GM12878 (cell line): Measurements from ENCODE around the gene TPCN1. TPM values are rescaled to one million over a fixed set of nuclear protein-coding genes. Genes with fewer than 3 reads are reported as not detected.

Experiments
- ATAC-seq: fragments of 200-7000 bp; cut with Tn5 transposase; 3 replicates; pipeline ENCODE4 v1.9.1; 2020; ENCODE audit warnings: mild to moderate bottlenecking, moderate library complexity
- BruUV-seq: library from RNA; stranded (reverse); fragments of 400-500 nt; replicated peaks from 2 replicates; lab custom pipeline; 2021; lab: Mats Ljungman, UMichigan
- CTCF ChIA-PET: fragments of 300-600 bp; sonication (Branson Sonifier 250); formaldehyde crosslinking; extraction: SDS; loops from one replicate; lab custom pipeline; 2021; ENCODE audit warnings: inconsistent platforms; lab: Yijun Ruan, JAX
- POLR2A ChIA-PET: fragments of 350-600 bp; formaldehyde crosslinking; extraction: SDS; loops from one replicate; lab custom pipeline; 2021; ENCODE audit warnings: inconsistent platforms; lab: Charles Lee
- RAD21 ChIA-PET: fragments of 300-600 bp; sonication (Branson Sonifier 250); formaldehyde crosslinking; loops from one replicate; lab custom pipeline; 2023; ENCODE audit warnings: antibody characterized with exemption; ENCODE audit not compliant: unreplicated experiment; lab: Charles Lee
- SMC1A ChIA-PET: fragments of 300-600 bp; sonication (Branson Sonifier 250); formaldehyde crosslinking; loops from one replicate; lab custom pipeline; 2023; ENCODE audit not compliant: unreplicated experiment, uncharacterized antibody; lab: Charles Lee
- DNase-seq: peaks from one replicate; pipeline ENCODE4 v3.0.0-alpha.2; 2011; ENCODE audit warnings: low read depth, low spot score
- FAIRE-seq: peaks from 3 replicates; lab custom pipeline; 2011; peaks lifted over from hg19 to GRCh38; lab: Jason Lieb, UNC
- H2AFZ ChIP-seq: 2 replicates; pipeline ENCODE4 v1.6.0; 2011; ENCODE audit warnings: low read depth, low read length, control low read depth; ENCODE audit not compliant: control insufficient read depth
- H3K27ac ChIP-seq: 2 replicates; pipeline ENCODE4 v1.5.1; 2011; ENCODE audit warnings: control low read depth; ENCODE audit not compliant: control insufficient read depth, insufficient read depth
- H3K27me3 ChIP-seq, 2 experiments: replicated peaks in 1 of 2; 2 replicates each; pipeline versions ENCODE4 v1.6.0 to v1.6.1; 2011; ENCODE audit warnings: low read length in 1 of 2; ENCODE audit not compliant: control insufficient read depth in 2 of 2, insufficient read depth in 2 of 2
- H3K36me3 ChIP-seq, 2 experiments: 2 replicates each; pipeline ENCODE4 v1.5.1; 2011; ENCODE audit warnings: low read length in 1 of 2; ENCODE audit not compliant: control insufficient read depth in 2 of 2, insufficient read depth in 2 of 2
- H3K4me1 ChIP-seq: 2 replicates; pipeline ENCODE4 v1.6.1; 2011; ENCODE audit warnings: mild to moderate bottlenecking, low read length, moderate library complexity, mixed read lengths; ENCODE audit not compliant: control insufficient read depth, insufficient read depth
- H3K4me2 ChIP-seq: 2 replicates; pipeline ENCODE4 v1.6.0; 2011; ENCODE audit warnings: control low read depth; ENCODE audit not compliant: control insufficient read depth, insufficient read depth
- H3K4me3 ChIP-seq: fragments of 200-600 bp; sonication (generic); 2 replicates; pipeline ENCODE4 v1.5.1; 2016
- H3K79me2 ChIP-seq: 2 replicates; pipeline ENCODE4 v1.6.0; 2011; ENCODE audit warnings: low read length; ENCODE audit not compliant: control insufficient read depth, insufficient read depth
- H3K9ac ChIP-seq: 2 replicates; pipeline ENCODE4 v1.8.0; 2011; ENCODE audit warnings: low read length, control low read depth, mixed read lengths; ENCODE audit not compliant: control insufficient read depth, insufficient read depth
- H3K9me3 ChIP-seq: replicated peaks from 3 replicates; pipeline ENCODE4 v1.5.1; 2011; ENCODE audit warnings: mild to moderate bottlenecking, low read length; ENCODE audit not compliant: control insufficient read depth, insufficient read depth
- H4K20me1 ChIP-seq: 2 replicates; pipeline ENCODE4 v1.6.0; 2011; ENCODE audit not compliant: control insufficient read depth, insufficient read depth
- CHD2 ChIP-seq: IDR thresholded peaks from 2 replicates; pipeline ENCODE4 v1.6.1; 2011; ENCODE audit warnings: low read depth, low read length, improper control_type of control experiment, borderline replicate concordance
- EED ChIP-seq: sonication (generic); IDR thresholded peaks from 2 replicates; pipeline ENCODE4 v1.6.1; 2016; ENCODE audit warnings: antibody characterized with exemption, low read depth
- EGR1 ChIP-seq, 2 experiments: IDR thresholded peaks; 1 replicate in 1 of 2; 2 replicates in 1 of 2; pipeline ENCODE4 v1.6.1; 2011 to 2012; ENCODE audit warnings: low read depth in 2 of 2, low read length in 2 of 2, borderline replicate concordance in 1 of 2, mild to moderate bottlenecking in 1 of 2, moderate library complexity in 1 of 2
- KAT2A ChIP-seq: conservative IDR thresholded peaks from 2 replicates; pipeline ENCODE4 v1.6.1; 2011; ENCODE audit warnings: low read depth, low read length; ENCODE audit not compliant: control insufficient read depth
- MEF2B ChIP-seq: fragments of 450-650 bp; IDR thresholded peaks from 2 replicates; pipeline ENCODE4 v1.6.1; 2018; ENCODE audit warnings: mild to moderate bottlenecking, moderate library complexity; ENCODE audit not compliant: partially characterized antibody, poor library complexity, severe bottlenecking
- NR2C1 ChIP-seq: fragments of 450-650 bp; IDR thresholded peaks from 2 replicates; pipeline ENCODE4 v1.6.1; 2017; ENCODE audit warnings: antibody characterized with exemption, mild to moderate bottlenecking, moderate library complexity
- PAX8 ChIP-seq: fragments of 450-650 bp; IDR thresholded peaks from 2 replicates; pipeline ENCODE4 v1.6.1; 2017; ENCODE audit warnings: mild to moderate bottlenecking, moderate library complexity
- TCF12 ChIP-seq: IDR thresholded peaks from 2 replicates; pipeline ENCODE4 v1.6.1; 2011; ENCODE audit warnings: low read depth, mild to moderate bottlenecking, low read length
- WRNIP1 ChIP-seq: IDR thresholded peaks from 2 replicates; pipeline ENCODE4 v1.6.1; 2011; ENCODE audit warnings: low read depth, low read length, improper control_type of control experiment, borderline replicate concordance
- ZNF207 ChIP-seq: fragments of 450-650 bp; IDR thresholded peaks from 2 replicates; pipeline ENCODE4 v1.6.1; 2014; ENCODE audit warnings: antibody characterized with exemption, mild to moderate bottlenecking, borderline replicate concordance
- WGBS: methylation state at CpG from one replicate; pipeline ENCODE4 v1.1.6; 2016; ENCODE audit warnings: low lambda C conversion rate; ENCODE audit not compliant: insufficient replicate concordance, insufficient coverage; ENCODE audit errors: missing lambda C conversion rate; 5-methylcytosine and 5-hydroxymethylcytosine counted together
- in situ Hi-C: fragments of 300-500 bp; cut with MboI; formaldehyde crosslinking; loops from 9 replicates; pipeline ENCODE4 v1.14.3; 2018; ENCODE audit warnings: mixed read lengths
- intact Hi-C: fragments of 100-400 bp; cut with micrococcal nuclease; formaldehyde crosslinking; loops from one replicate; pipeline ENCODE4 v1.14.2; 2022; ENCODE audit not compliant: unreplicated experiment
- polyA plus RNA-seq, 11 experiments: library from polyadenylated mRNA; depleted of rRNA in 4 of 11; unstranded in 6 of 11; stranded (reverse) in 5 of 11; fragments of >200 nt; fragmentation: Nextera tagmentation in 4 of 11; fragmentation: Illumina TruSeq in 1 of 11; extraction: Ambion mirVana in 4 of 11; extraction: Trizol in 1 of 11; gene quantifications; 1 replicate in 1 of 11; 2 replicates in 10 of 11; pipeline versions ENCODE4 v1.2.1 to v1.2.3, GENCODE V29; 2011 to 2016; ENCODE audit warnings: inconsistent platforms in 2 of 11, missing spikeins in 2 of 11, low read depth in 1 of 11
- total RNA-seq, 4 experiments: library from RNA; depleted of rRNA in 3 of 4; stranded (reverse); fragments of >200 nt in 3 of 4; fragmentation: Illumina TruSeq in 1 of 4; extraction: Trizol in 1 of 4; gene quantifications; 2 replicates each; pipeline versions ENCODE4 v1.2.1 to v1.2.3, GENCODE V29; 2013 to 2021
- TF ChIP-seq, protein P1 (sequence below): fragments of 450-650 bp; IDR thresholded peaks from 2 replicates; pipeline ENCODE4 v1.6.1; 2017; ENCODE audit warnings: antibody characterized with exemption, mild to moderate bottlenecking, moderate library complexity
- TF ChIP-seq, protein P2 (sequence below): fragments of 450-650 bp; IDR thresholded peaks from 2 replicates; pipeline ENCODE4 v1.6.1; 2016; ENCODE audit warnings: mild to moderate bottlenecking
- TF ChIP-seq, protein P3 (sequence below): fragments of 450-650 bp; IDR thresholded peaks from 2 replicates; pipeline ENCODE4 v1.6.1; 2017; ENCODE audit warnings: mild to moderate bottlenecking, low read depth, inconsistent platforms; ENCODE audit not compliant: poor library complexity, severe bottlenecking
- TF ChIP-seq, protein P4 (sequence below): fragments of 150-350 bp; IDR thresholded peaks from 2 replicates; pipeline ENCODE4 v1.6.1; 2014; ENCODE audit warnings: mild to moderate bottlenecking, low read depth, low read length

The TPCN1 gene
- total and polyA plus RNA-seq, 10 of the 15 experiments (the other 5 are each of a cell fraction or from before 2014, with no cell fraction given), result 0.79 to 30.9 (median 19.4) TPM

DNA sequence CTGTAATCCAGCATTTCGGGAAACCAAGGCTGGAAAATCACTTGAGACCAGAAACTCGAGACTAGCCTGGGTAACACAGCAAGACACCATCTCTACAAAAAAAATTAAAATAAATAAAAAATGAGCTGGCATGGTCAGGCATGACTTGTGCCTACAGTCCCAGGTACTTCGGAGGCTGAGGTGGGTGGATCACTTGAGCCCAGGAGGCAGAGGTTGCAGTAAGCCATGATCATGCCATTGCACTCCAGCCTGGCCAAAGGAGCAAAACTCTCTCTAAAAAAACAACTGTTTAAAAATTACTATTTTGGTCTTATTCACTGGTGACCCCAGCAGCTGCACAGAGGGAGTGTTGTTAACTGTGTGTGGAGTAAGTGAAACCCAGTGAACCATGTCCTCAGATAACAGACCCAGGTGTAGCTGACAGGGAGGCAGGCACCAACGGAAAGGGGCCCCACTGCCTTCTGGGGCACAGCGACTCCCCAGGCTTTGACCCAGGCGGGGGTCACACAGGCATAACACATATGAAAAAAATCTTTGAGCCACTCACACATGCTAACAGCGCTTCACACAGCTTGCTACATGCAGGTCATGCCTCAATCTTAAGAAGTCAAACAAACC lies 48.1 kb upstream of the TPCN1 start:
- Histone ChIP-seq H3K4me2 (peak overlapping the region; percentile 26; the same call in 1 of the 2 replicates), H4K20me1 (no peaks in the 10 kb centered on the region), H3K79me2 (no peaks in the 10 kb centered on the region), H3K4me1 (peaks cover 19% of the 10 kb centered on the region), H3K4me3 (no peak overlapping the region), H3K27me3 (no peaks in the 10 kb centered on the region), H2AFZ (no peak overlapping the region), H3K36me3 (peaks cover 32 to 43% of the 10 kb centered on the region in 2 experiments), H3K9ac (peak overlapping the region; percentile 56), H3K9me3 (peaks cover 3% of the 10 kb centered on the region; the same call in 1 of the 3 replicates), H3K27ac (peak overlapping the region; percentile 45)
- ATAC-seq (peak; percentile 68), FAIRE-seq (peak; percentile 54), DNase-seq (no peak)
- ChIA-PET SMC1A (interaction anchor here (1.0 to 6.8 kb wide), 22 partner anchors 11 to 273 kb away, joined by 3 to 66 read pairs (median 5); partner anchors contain the start of genes DDX54 and OAS2), CTCF (interaction anchor here (0.6 to 10.5 kb wide), 37 partner anchors 10 to 349 kb away, joined by 3 to 102 read pairs (median 6); partner anchors contain the start of genes CFAP73, DDX54, RASAL1 and RITA1), POLR2A (interaction anchor here (1.1 to 1.4 kb wide), 3 partner anchors 9 to 57 kb away, joined by 3 read pairs; no protein-coding TSS in a partner anchor), RAD21 (interaction anchor here (0.6 to 4.3 kb wide), 16 partner anchors 13 to 273 kb away, joined by 3 to 29 read pairs (median 10); partner anchors contain the start of genes DDX54 and RITA1)
- BruUV-seq, result no TSS peak
- in situ Hi-C loops, result no loop called here
- intact Hi-C loops, result loop anchor here (5.0 kb wide), 2 partner anchors 181 to 271 kb away; no protein-coding TSS in a partner anchor
- 71% methylated on average over 7 of the region's 7 CpGs for WGBS
- TF ChIP-seq KAT2A, result no peak
- 0 out of 2 replicates have a peak, but pooled peaks have one; percentile 29 for TF ChIP-seq EED
- TF ChIP-seq CHD2, result peak; percentile 20; the same call in 1 of the 2 replicates
- TF ChIP-seq PAX8, result peak; percentile 87; the same call in 1 of the 2 replicates
- peak; percentile 68 for TF ChIP-seq MEF2B
- TF ChIP-seq, protein P1, sequence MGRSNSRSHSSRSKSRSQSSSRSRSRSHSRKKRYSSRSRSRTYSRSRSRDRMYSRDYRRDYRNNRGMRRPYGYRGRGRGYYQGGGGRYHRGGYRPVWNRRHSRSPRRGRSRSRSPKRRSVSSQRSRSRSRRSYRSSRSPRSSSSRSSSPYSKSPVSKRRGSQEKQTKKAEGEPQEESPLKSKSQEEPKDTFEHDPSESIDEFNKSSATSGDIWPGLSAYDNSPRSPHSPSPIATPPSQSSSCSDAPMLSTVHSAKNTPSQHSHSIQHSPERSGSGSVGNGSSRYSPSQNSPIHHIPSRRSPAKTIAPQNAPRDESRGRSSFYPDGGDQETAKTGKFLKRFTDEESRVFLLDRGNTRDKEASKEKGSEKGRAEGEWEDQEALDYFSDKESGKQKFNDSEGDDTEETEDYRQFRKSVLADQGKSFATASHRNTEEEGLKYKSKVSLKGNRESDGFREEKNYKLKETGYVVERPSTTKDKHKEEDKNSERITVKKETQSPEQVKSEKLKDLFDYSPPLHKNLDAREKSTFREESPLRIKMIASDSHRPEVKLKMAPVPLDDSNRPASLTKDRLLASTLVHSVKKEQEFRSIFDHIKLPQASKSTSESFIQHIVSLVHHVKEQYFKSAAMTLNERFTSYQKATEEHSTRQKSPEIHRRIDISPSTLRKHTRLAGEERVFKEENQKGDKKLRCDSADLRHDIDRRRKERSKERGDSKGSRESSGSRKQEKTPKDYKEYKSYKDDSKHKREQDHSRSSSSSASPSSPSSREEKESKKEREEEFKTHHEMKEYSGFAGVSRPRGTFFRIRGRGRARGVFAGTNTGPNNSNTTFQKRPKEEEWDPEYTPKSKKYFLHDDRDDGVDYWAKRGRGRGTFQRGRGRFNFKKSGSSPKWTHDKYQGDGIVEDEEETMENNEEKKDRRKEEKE, result no peak
- no peak for TF ChIP-seq ZNF207
- TF ChIP-seq, protein P2, sequence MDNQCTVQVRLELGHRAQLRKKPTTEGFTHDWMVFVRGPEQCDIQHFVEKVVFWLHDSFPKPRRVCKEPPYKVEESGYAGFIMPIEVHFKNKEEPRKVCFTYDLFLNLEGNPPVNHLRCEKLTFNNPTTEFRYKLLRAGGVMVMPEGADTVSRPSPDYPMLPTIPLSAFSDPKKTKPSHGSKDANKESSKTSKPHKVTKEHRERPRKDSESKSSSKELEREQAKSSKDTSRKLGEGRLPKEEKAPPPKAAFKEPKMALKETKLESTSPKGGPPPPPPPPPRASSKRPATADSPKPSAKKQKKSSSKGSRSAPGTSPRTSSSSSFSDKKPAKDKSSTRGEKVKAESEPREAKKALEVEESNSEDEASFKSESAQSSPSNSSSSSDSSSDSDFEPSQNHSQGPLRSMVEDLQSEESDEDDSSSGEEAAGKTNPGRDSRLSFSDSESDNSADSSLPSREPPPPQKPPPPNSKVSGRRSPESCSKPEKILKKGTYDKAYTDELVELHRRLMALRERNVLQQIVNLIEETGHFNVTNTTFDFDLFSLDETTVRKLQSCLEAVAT, result no peak
- TF ChIP-seq WRNIP1, result no peak
- peak; percentile 68; the same call in 1 of the 2 replicates for TF ChIP-seq TCF12
- TF ChIP-seq, protein P3, sequence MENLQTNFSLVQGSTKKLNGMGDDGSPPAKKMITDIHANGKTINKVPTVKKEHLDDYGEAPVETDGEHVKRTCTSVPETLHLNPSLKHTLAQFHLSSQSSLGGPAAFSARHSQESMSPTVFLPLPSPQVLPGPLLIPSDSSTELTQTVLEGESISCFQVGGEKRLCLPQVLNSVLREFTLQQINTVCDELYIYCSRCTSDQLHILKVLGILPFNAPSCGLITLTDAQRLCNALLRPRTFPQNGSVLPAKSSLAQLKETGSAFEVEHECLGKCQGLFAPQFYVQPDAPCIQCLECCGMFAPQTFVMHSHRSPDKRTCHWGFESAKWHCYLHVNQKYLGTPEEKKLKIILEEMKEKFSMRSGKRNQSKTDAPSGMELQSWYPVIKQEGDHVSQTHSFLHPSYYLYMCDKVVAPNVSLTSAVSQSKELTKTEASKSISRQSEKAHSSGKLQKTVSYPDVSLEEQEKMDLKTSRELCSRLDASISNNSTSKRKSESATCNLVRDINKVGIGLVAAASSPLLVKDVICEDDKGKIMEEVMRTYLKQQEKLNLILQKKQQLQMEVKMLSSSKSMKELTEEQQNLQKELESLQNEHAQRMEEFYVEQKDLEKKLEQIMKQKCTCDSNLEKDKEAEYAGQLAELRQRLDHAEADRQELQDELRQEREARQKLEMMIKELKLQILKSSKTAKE, result no peak
- no peak for TF ChIP-seq EGR1 (IDR thresholded peaks at IDR 0.05; ENCODE audit: borderline replicate concordance in 1 of 2, low read depth in 2 of 2, low read length in 2 of 2)
- TF ChIP-seq, protein P4, sequence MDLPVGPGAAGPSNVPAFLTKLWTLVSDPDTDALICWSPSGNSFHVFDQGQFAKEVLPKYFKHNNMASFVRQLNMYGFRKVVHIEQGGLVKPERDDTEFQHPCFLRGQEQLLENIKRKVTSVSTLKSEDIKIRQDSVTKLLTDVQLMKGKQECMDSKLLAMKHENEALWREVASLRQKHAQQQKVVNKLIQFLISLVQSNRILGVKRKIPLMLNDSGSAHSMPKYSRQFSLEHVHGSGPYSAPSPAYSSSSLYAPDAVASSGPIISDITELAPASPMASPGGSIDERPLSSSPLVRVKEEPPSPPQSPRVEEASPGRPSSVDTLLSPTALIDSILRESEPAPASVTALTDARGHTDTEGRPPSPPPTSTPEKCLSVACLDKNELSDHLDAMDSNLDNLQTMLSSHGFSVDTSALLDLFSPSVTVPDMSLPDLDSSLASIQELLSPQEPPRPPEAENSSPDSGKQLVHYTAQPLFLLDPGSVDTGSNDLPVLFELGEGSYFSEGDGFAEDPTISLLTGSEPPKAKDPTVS, result no peak
- TF ChIP-seq NR2C1, result peak; percentile 25; the same call in 1 of the 2 replicates
